GM19463 (cell line): ENCODE data around the gene SDK2.
"Not testable (repeated sequence)": the region's sequence is repeated elsewhere in the genome, so short reads cannot be mapped to it uniquely, and the experiment has no call there.

Experiments used
- ATAC-seq: cut with Tn5 transposase; IDR thresholded peaks from one replicate; pipeline ENCODE4 v1.9.1; 2021; ENCODE audit warnings: mild to moderate bottlenecking, moderate library complexity; ENCODE audit not compliant: unreplicated experiment

Gene SDK2

GRCh38 chr17:73315471-73315870 is 328.8 kb downstream of the SDK2 start:
- no peak for ATAC-seq

- ATAC-seq: no peak
These were observed 330.6 kb downstream of the SDK2 start for GRCh38 chr17:73313526-73314127.

DNA sequence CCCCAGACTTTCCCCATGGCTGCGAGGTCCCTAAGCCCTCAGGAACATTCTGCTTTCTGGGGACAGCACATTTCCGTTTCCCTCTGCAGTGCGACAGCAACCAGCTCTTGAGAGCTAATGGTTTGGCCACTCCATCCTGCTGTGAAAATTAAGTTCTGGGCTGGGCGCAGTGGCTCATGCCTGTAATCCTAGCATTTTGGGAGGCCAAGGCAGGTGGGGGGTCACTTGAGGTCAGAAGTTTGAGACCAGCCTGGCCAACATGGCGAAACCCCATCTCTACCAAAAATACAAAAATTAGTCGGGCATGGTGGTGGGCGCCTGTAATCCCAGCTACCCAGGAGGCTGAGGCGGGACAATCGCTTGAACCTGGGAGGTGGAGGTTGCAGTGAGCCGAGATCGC is 331.4 kb downstream of the SDK2 start:
- not testable (repeated sequence) for ATAC-seq

- peak; percentile 87 for ATAC-seq
These were observed 332.2 kb downstream of the SDK2 start, which contains the start of gene CDC42EP4 for GRCh38 chr17:73311781-73312641. Gene CDC42EP4 (minus strand): TSS chr17:73312001. CDS start chr17:73286500, 25,501 bp downstream.

GRCh38 chr17:73311428-73311780 is 332.8 kb downstream of the SDK2 start:
- peak; percentile 7 for ATAC-seq

GRCh38 chr17:73309727-73310596 is 334.3 kb downstream of the SDK2 start:
- ATAC-seq: no peak

- not testable (repeated sequence) for ATAC-seq
These were observed 335.3 kb downstream of the SDK2 start for GRCh38 chr17:73308959-73309358.

- no peak for ATAC-seq
These were observed 336.0 kb downstream of the SDK2 start for GRCh38 chr17:73308017-73308823.

GRCh38 chr17:73307130-73307529 is 337.1 kb downstream of the SDK2 start:
- ATAC-seq: no peak

GRCh38 chr17:73305845-73306836 is 338.1 kb downstream of the SDK2 start:
- no peak for ATAC-seq

- no peak for ATAC-seq
These were observed 339.1 kb downstream of the SDK2 start for GRCh38 chr17:73304971-73305812.

GRCh38 chr17:73304438-73304837 is 339.8 kb downstream of the SDK2 start:
- no peak for ATAC-seq

- no peak for ATAC-seq
These were observed 342.1 kb downstream of the SDK2 start for GRCh38 chr17:73302189-73302588.

GRCh38 chr17:73301369-73301768 is 342.9 kb downstream of the SDK2 start:
- no peak for ATAC-seq

GRCh38 chr17:73300392-73300791 is 343.9 kb downstream of the SDK2 start:
- no peak for ATAC-seq

GRCh38 chr17:73297934-73298861 is 346.0 kb downstream of the SDK2 start:
- ATAC-seq: peak; percentile 87

DNA sequence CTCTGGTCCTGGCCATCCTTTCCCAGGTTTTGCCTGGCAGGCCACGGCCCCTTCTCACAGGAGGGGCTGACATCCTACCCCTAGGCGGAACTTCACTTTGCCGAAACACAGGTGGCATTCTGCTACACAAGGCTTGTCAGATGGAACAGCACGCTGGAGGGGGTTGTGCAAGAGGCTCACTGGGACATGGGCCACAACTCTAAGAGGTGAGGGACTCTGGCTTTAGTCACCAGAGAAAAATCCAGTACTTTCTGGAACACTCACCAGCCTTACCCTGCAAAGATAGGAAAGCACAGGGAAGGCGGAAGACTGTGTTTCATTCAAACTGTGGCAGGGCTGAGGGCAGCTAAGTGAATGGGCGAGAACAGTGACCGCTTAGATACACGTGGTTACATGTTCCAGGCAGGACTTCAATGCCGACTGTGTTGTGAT is 350.7 kb downstream of the SDK2 start:
- ATAC-seq: no peak
